T47D (cell line): ENCODE data around the gene KRAS.
A peak's percentile ranks its signal among the peaks of the same experiment; 100 is the strongest.

ENCODE experiments used
- DNase-seq, 2 experiments: peaks; one replicate each; pipeline versions ENCODE4 v3.0.0 to v3.0.0-alpha.2; 2011 to 2012; ENCODE audit warnings: low read depth in 1 of 2, low spot score in 1 of 2
- JUND ChIP-seq: IDR thresholded peaks from 2 replicates; pipeline ENCODE4 v1.6.1; 2012; ENCODE audit warnings: low read depth
- in situ Hi-C: cut with HindIII; loops from 2 replicates; pipeline ENCODE4 v1.10.0; 2016; ENCODE audit warnings: low sequenced_read_pairs, low pct_unique_long_range_greater_than_20kb

The KRAS gene

GRCh38 chr12:25202137-25202536 is 48.6 kb downstream of the KRAS start:
- TF ChIP-seq JUND = no peak
- in situ Hi-C loops = no loop called here
- no peak for DNase-seq

GRCh38 chr12:25200703-25201102 is 50.0 kb downstream of the KRAS start:
- DNase-seq = no peak
- in situ Hi-C loops = no loop called here
- TF ChIP-seq JUND = no peak

- in situ Hi-C loops = no loop called here
- TF ChIP-seq JUND = no peak
- DNase-seq = no peak
These were observed 53.1 kb downstream of the KRAS start for GRCh38 chr12:25197608-25198007.

GRCh38 chr12:25195056-25195971 is 55.4 kb downstream of the KRAS start, which contains the start of the genes DNAI7 and ETFRF1:
Gene DNAI7 (minus strand): TSS chr12:25195160. CDS start chr12:25195078, 82 bp downstream.
Gene ETFRF1 (plus strand): TSS chr12:25195237. CDS start chr12:25203957, 8,720 bp downstream.
- no peak for TF ChIP-seq JUND
- peak; percentile 74 to 96 for DNase-seq
- in situ Hi-C loops = no loop called here

GRCh38 chr12:25194722-25195055 is 56.0 kb downstream of the KRAS start:
- in situ Hi-C loops = no loop called here
- no peak for DNase-seq
- no peak for TF ChIP-seq JUND

GRCh38 chr12:25194214-25194613 is 56.5 kb downstream of the KRAS start:
- no peak for TF ChIP-seq JUND
- in situ Hi-C loops = no loop called here
- no peak for DNase-seq

- DNase-seq = no peak
- TF ChIP-seq JUND = no peak
- in situ Hi-C loops = no loop called here
These were observed 59.9 kb downstream of the KRAS start for GRCh38 chr12:25190793-25191192.

- no peak for TF ChIP-seq JUND
- in situ Hi-C loops = no loop called here
- DNase-seq = no peak
These were observed 61.1 kb downstream of the KRAS start for GRCh38 chr12:25189656-25190055.

GRCh38 chr12:25187781-25188180 is 62.9 kb downstream of the KRAS start:
- no peak for DNase-seq
- in situ Hi-C loops = no loop called here
- TF ChIP-seq JUND = no peak

GRCh38 chr12:25186788-25187402 is 63.8 kb downstream of the KRAS start:
- no peak for TF ChIP-seq JUND
- no peak for DNase-seq
- in situ Hi-C loops = no loop called here

GRCh38 chr12:25186038-25186787 is 64.5 kb downstream of the KRAS start:
- TF ChIP-seq JUND = no peak
- no peak for DNase-seq
- in situ Hi-C loops = no loop called here

- in situ Hi-C loops = no loop called here
- DNase-seq = no peak
- TF ChIP-seq JUND = no peak
These were observed 66.6 kb downstream of the KRAS start for GRCh38 chr12:25184132-25184531.

GRCh38 chr12:25182765-25183164 is 68.0 kb downstream of the KRAS start:
- in situ Hi-C loops = no loop called here
- DNase-seq = no peak
- no peak for TF ChIP-seq JUND
